Stimulated activated naive CD8-positive, alpha-beta T cell treated with anti-CD3 and anti-CD28 coated beads, Interleukin-15, Interleukin-2, amounts not matched to agents 100 U/mL and 50 U/mL, for 24 hours (primary cell): ENCODE results near the gene NELFCD.
"Not testable (repeated sequence)": the region's sequence is repeated elsewhere in the genome, so short reads cannot be mapped to it uniquely, and the experiment has no call there.

ENCODE experiments used
- ATAC-seq: fragments of 150-1000 bp; cut with Tn5 transposase; one replicate; pipeline ENCODE4 v1.10.0; 2021
- DNase-seq: peaks from one replicate; pipeline ENCODE4 v3.0.0; 2021

NELFCD gene

DNA sequence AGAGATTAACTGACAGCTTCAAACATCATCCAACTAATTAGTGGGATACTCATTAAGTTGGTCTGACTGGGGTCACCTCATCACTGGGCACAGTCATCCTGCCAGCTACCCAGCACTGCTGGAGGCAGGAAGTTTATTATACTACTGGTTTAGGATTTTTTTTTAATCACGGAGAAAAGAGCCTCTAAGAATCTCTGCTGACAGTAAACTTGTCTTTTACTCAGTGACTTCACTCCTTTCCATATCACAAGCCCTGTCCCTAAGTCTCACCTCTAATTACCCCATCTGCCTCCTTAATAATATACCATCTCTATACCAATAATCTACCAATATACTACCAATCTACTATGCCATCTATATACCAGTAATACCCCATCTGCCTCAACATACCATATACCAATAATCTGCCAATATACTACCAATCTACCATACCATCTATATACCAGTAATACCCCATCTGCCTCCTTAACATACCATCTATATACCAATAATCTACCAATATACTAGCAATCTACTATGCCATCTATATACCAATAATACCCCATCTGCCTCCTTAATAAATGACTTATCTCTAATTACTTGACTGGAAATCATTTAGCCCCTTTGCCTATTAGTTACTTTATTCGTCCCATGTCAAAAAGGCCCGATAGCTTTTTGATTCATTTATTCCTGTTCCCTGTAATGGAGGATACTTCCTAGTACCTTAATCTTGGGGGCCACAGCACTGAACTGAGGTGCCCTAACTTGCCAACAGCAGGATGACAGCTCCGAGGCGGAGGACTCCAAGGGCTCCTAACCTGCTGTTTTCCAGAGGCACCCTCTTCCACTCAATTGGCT, 46.1 kb downstream of the NELFCD start:
- no peak for ATAC-seq
- DNase-seq, result no peak

DNA sequence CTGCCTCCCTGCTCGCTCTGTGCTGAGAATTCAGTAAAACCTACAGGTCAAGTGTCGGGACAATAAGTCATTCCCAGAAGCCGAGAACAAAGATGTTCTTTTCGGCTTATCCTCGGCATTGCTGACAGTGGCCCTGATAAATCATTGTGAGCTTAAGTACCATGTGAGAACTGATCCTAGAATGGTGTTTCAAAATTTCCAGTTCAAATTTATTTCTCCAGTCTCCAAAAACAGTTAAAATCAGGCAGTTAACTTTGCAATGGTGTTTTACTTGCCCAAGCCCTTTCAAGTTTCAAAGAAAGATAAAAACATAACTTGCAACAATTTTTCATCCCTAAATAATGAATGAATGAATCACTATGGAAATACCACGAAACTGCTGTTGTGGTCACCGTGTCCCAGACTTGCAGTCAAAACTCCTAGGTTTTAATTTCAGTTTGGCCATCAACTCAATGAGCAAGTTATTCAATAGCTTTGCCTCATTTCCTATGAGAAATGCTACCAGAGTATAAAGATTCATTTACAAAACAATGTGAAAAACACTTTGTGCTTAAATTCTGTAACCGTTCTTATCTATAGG, 46.8 kb downstream of the NELFCD start:
- ATAC-seq (no peak), DNase-seq (no peak)

DNA sequence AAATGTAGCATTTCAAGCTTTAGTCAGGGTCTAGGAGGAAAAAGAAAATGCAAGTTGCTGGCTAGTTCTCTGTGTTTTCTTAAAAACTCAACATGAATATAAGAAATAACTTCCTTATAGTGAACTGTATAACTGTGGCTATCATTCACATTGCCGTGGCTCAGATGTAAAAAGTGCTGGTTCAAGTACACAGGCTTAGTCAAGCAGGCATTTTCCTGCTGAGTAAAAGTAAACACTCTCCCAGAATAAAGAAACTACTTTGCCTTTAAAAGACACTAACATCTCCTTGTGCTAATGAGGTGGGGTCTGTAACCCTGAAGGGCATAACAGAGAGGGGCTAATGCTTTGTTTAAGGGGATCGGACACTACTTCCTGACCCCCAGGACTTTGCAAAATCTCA, 47.8 kb downstream of the NELFCD start:
- no peak for ATAC-seq
- no peak for DNase-seq

DNA sequence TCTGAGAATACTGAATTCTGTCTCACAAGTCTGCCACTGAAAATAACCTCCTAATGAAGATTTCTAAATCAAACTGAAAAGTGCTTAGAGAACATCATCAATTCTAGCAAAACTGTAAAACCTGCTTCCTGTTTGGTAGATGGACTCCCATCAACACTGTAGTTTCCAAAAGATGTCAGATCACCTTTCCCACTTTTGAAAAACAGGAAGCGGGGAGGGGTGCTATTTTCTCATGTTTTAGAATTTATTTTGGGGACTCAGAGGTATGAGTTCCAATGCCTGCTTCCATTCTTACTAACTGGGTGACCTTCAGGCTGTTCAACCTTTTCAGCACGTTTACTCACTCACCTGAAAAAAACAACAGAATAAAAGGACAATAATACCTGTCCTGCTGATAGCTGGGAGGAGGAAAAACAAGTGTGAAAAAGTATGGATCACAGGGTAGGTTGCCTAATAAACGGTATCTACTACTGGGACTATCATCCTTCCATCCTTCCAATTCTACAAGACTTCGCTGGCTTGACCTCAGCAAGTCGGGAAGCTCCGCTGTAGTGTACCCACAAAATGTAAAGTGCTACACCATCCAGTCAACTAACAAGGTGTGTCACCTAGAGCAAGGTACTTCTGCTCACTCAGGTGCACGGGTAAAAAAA, 50.0 kb downstream of the NELFCD start:
- DNase-seq, result no peak
- no peak for ATAC-seq

DNA sequence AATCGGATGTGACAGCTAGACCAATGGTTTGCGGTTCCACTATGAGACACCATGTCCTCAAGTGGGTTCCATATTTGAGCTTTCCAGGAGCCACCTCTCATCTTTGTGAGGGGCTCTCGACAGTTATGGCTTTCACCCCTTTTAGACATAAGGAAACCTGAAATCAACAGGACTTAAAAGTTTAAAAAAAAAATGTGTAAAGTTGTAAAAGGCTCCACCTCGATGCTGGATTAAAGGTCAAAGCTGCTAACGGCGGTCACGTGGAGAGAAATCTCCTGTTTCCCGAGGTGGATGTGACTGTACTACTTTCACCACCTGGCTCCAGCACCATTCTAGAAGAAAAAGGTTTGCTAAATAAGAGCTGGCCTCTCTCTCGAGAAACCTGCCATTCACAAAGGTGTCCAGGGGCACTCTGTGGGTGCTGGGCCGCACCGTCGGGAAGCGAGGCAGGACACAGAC, 50.5 kb downstream of the NELFCD start:
- no peak for DNase-seq
- ATAC-seq, result no peak

DNA sequence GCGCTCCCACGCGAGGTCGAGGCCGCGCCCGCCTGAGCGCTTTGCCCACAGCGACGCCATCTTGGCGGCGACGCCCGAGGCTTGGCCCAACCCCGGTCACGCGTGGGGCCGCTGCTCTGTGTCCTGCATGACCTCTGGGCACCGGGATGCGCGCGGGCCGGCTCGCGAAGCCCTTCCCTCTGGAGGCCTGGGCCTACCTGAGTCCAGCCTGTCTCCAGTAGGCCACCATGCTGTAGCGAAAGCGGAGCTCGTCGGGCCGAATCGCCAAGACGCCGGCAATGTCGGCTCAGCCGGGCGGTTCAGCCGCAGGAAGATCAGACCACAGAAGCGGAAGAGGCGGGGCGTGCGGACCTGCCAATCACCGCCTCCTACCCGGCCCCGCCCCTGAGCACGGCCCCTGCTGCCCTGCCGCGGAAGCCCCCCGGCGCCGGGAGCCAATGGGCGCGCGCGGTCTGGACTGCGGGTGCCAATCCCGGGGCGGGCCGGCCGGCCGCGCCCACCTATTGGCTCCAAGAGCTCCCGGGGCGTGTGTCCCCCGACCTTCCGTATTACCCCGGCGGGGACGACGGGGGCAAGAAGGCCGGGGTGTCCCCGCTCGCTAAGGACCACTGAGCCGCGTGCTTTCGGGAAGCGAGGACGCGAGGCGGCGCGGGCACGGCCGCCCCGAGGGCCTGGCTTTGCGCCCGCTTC, 51.1 kb downstream of the NELFCD start, which contains the start of gene ATP5F1E:
TSS of gene ATP5F1E (minus strand) at position 313 of the 690 bp plus-strand sequence. CDS start at position 229, 84 bp downstream.
- ATAC-seq (peak; percentile 99), DNase-seq (peak; percentile 98)

DNA sequence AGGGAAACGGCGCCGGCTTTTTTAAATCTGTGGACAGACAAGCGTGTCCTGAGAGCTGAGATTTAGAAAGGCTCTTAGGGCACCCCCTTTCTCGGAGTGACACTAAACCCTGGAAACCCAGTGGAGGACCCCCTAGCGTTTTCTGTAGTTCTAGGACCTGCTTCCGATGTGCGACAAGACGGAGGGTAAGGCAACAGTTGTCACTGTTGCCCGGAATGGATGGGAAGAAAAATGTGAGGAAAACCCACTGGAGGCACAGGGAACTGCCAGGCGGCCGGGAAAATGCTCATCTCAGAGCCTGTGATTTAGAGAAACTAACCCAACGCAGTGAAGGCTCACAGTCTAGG, 51.6 kb downstream of the NELFCD start:
- no peak for DNase-seq
- peak; percentile 20 for ATAC-seq

DNA sequence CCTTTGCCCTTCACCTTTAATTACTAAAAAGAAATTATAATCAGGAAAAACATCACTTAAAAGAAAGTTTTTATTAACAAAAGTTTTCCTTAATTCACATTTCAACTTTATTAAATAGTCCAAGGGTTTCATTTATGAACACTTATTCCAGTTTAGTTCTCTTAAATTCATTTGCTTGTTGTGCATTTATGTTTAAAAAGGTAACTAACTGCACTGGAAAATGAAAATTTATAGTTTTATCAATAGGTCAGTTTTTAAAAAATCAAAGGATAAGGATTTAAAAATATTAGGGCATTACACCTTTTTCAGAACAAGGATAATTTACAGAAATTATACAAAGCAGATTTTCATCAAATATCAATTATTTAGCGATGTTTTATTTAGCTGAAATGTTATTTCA, 52.0 kb downstream of the NELFCD start:
- ATAC-seq, result no peak

DNA sequence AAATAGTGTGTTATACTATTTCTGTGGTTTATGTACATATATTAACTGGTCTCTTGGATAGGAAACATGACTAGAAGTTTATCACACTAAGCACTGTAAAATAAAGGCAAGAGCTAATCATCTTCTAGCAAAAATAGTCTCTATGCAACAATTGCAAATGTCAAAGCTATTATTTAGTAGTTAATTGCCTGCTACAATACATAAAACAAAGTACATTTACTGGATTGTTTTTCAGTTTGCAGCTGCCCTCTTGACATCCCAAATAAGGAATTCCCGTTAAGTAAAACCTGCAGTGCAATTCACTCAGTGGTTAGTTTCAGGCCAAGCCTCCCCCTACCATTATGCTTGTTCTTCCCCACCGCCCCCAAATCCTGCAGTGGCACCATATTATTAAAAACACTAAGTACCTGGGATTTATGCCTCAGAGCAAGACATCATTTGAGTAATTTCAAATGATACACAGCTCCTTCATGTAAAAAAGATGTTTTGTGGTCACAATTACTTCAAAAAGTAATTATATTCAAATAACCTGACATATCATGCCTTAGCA, 52.6 kb downstream of the NELFCD start:
- ATAC-seq (no peak), DNase-seq (no peak)

More for the DNA sequence above, 52.0 kb downstream of the NELFCD start:
- no peak for DNase-seq

DNA sequence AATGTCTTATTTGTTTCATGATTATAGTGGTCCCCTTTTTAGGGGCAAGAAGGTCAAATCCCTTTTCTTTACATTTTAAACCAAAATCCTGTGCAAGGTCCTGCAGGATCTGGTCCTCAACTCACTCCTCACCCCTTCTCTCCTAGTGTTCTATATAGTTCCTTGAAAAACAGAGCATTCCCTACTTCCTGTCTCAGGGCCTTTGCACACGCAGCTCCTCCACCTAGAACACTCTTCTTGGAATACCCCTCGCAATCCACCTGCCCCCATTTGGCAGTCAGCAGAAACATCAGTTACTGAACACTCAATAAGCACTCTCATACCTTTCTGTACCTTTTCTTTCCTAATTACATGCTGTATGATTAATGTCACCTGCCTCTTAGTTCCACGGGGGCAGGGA, 54.3 kb downstream of the NELFCD start:
- ATAC-seq (no peak), DNase-seq (no peak)

DNA sequence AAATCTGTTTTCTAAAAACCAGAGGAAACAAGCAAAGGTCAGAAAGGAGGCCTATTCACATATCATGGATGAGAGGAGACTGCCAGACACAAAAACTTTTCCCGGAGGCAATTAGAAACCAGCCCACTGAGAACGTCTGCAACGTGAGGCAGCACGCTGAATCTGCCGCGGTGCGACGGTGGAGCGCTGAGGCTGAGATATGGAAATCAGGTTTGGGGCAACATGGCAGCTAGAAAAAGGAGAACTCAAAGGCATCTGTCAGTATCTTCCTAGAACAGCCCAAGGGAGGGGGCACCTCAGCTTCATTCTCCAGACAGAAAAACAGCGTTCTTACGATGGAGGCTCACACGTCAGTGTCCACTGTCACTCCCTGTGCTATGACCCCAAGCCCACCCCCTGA, 56.3 kb downstream of the NELFCD start:
- ATAC-seq, result no peak
- DNase-seq, result no peak

DNA sequence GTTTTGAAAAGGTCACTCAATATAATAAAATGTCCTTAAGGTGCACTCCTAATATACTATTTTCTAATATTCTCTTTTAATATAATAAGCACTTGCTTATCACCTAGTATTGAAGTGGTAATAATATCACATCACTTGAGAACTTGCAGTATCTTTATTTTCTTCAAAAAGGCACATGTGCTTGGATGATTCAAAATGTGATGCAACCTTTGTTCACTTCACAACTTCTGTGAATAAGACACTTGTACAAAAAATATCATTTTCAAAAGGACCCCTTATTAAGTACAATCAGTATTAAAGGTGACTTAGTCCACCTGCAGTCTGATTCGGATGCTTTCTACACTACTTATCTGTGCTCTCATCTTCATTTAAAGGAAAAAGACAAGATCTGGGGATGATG, 58.2 kb downstream of the NELFCD start:
- DNase-seq (no peak), ATAC-seq (no peak)

DNA sequence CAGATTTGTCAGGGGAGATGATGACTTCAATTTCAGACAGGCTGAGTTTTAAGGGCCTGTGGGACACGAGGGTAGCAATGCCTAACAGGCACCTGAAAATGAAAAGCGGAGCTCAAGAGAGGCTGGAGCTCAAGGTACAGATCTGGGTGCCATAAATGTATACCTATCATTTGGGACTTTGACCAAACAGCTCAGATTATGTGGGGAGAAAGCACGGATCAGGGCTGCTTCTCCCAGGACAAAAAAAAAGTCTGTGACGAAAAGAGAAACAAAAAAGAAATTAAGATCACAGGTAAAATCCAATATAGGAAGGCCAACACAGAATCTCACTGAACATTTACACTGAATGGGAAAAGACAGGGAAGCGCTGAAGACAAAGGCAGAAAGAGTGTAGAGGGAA, 59.6 kb downstream of the NELFCD start:
- ATAC-seq (no peak), DNase-seq (no peak)

DNA sequence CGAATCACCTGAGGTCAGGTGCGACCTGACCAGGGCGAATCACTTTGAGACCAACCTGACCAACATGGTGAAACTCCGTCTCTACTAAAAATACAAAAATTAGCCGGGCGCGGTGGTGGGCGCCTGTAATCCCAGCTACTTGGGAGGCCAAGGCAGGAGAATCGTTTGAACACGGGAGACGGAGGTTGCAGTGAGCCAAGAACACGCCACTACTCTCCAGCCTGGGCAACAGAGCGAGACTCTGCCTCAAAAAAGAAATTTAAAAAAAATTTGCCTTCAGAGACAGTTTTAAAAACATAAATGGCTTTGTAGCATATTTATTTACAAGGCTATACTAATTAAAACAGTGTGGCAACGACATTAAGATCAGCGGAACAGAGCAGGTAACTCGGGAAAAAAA, 60.4 kb downstream of the NELFCD start:
- not testable (repeated sequence) for ATAC-seq, DNase-seq

DNA sequence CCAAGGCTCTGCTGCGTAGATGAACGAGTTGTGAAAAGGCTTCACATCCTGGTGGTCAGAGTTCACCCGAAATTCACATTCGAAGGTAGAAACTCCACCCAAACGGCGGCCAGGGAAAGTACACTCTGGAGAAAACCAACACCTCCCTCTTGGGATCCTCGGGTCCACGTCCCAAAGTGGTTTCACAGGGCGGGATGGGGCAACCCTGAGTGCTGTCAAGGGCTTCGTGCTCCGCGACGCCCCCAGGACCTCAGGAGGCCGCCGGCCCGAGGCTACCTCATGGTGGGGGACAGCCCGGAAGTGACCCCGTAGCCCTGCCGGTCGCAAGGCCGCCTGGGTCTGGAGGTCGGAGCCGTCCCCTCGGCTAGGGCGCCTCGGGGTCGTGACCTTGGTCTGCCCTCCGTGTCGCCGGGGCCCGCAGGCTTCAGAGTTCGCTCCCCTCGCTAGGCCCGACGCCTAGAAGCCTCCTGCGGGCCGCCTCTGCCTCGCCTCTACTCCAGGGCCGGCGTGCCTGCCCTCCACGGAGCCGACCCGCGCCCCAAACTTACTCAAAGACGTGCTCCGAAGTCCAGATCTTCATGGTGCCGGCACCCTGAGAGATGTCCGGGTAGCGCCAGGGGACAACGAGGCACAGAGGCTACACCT, 61.2 kb downstream of the NELFCD start, which contains the start of gene PRELID3B:
TSS of gene PRELID3B (minus strand) at position 636 of the 645 bp plus-strand sequence. CDS start at position 580, 56 bp downstream.
- ATAC-seq (peak; percentile 26), DNase-seq (no peak)

DNA sequence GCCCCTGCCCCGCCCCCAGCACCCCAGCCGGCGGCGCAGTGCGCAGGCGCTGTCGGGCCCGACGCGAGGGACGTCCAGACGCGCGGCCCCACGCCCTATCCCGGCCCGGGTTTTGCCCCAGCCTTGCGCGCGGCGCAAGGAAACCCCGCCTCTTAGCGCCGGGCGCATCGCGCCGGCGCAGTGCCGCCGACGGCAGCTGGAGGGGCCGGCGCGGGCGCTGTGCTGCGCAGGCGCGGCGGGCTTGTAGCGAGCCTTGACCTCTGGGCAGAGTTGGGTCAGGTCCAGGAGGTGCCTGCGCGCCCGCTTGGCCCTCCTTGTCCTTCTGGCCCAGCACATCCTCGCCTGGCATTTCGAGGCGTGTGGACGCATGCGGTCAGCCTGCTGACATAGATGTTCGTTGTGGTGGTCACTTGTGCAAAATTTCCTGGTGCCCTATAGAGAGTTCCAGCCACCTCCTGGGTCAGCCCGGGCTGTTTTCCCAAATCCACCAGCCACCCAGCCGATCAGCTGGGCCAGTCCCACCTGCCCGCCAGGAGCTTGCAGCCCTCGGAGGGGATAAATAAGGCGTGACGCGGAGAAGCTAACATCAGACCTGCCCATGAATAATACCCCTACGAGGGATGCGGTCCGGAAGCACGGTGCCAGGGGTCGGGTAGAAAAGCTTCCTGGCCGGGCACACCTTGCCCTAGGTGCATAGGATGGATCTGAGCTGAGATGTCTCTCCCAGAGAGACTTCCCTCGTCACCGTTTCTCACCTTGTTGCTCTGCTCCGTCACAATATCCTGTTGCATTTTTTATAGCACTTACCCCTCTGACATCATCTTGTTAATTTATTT, 62.0 kb downstream of the NELFCD start:
- DNase-seq, result peak; percentile 97

DNA sequence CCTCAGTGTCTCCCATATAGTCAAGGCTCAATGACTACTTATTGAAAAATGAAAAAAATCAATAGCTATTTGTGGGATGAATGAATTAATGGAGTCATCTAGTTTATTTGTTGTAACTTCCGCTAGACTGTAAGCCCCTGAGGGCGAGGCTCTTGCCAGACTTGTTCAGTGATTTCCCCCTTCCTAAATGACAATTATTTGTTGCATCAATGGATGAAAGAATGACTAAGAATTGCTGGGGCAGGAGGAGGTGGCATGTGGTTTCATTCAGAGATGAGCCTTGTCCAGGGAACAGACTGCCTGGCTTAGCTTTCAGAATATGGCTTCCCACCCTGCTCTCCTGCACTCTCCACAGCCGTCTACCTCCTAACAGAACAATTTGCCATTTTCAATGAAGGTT, 62.6 kb downstream of the NELFCD start:
- DNase-seq (peak; percentile 27), ATAC-seq (no peak)

More for the DNA sequence above, 62.0 kb downstream of the NELFCD start:
- ATAC-seq, result peak; percentile 98

DNA sequence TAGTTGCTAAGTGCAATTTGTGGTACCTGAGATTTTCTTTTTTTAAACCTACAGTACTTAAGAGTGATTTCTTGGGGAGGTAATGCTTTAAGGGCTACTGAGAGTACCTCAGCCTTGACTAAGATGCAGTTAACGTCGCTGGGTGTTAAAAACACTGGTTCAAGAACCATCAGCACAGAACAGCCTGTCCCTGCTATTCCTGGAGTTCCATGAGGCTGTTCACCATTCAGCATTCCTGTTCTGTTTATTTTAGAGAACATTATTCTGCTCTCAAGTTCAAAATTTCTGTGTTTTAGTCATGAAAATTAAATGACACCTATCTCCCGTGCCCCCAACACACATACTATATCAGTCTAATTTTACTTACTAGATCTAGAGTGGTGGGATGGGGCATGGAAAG, 63.2 kb downstream of the NELFCD start:
- ATAC-seq (no peak), DNase-seq (no peak)
